Measurements from ENCODE around the gene APOB.

The APOB gene

DNA sequence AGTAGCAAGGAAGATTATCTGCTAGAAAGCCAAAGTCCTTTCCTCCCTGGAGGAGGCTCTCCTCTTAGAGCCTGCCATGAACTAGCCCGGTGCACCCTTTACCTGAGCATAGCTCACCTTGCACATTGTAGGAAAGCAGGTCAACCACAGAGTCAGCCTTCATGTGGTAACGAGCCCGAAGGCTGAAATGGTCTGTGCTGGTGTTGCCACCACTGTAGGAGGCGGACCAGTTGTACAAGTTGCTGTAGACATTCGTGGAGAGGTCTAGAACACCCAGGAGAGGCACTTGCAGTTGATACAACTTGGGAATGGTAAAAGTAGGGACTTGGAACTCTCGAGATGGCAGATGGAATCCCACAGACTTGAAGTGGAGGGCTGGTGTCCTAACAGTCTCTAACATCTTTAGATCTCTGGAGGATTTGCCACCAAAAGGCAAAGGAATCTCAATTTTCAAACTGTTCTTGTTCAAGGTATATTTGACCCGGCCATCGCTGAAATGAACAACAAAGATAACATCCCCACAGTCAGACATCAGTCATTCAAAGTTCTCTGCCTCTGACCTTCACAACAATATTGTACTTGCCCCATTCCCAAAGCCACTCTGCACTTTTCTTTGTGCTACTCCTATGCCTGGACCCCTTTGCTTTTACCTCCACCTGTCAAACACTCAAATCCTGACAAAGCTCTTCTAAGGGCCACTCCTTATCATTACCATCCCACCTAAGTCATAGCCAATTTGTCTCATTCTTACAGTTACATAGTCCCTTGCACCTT lies 30.6 kb downstream of the APOB start:
- no peaks in the 10 kb centered on the region for H3K27me3 ChIP-seq (replicated peaks)
- DNase-seq = no peak
- H3K36me3 ChIP-seq (replicated peaks) = no peaks in the 10 kb centered on the region
- H3K27ac ChIP-seq = no peak overlapping the region
- H3K4me3 ChIP-seq (ENCODE audit: low read depth, low read length) = no peak overlapping the region
- in situ Hi-C loops (cut with HindIII; ENCODE audit: low pct_ligation_motif_present, low sequenced_read_pairs) = no loop called here
- TF ChIP-seq, protein P1, sequence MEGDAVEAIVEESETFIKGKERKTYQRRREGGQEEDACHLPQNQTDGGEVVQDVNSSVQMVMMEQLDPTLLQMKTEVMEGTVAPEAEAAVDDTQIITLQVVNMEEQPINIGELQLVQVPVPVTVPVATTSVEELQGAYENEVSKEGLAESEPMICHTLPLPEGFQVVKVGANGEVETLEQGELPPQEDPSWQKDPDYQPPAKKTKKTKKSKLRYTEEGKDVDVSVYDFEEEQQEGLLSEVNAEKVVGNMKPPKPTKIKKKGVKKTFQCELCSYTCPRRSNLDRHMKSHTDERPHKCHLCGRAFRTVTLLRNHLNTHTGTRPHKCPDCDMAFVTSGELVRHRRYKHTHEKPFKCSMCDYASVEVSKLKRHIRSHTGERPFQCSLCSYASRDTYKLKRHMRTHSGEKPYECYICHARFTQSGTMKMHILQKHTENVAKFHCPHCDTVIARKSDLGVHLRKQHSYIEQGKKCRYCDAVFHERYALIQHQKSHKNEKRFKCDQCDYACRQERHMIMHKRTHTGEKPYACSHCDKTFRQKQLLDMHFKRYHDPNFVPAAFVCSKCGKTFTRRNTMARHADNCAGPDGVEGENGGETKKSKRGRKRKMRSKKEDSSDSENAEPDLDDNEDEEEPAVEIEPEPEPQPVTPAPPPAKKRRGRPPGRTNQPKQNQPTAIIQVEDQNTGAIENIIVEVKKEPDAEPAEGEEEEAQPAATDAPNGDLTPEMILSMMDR (IDR thresholded peaks at IDR 0.05; ENCODE audit: low read depth, low read length, missing control alignments) = no peak

GRCh38 chr2:21012557-21012937 lies 31.3 kb downstream of the APOB start:
- TF ChIP-seq, protein P1 (IDR thresholded peaks at IDR 0.05; ENCODE audit: low read depth, low read length, missing control alignments) = no peak
- Histone ChIP-seq H3K36me3 (replicated peaks) (no peaks in the 10 kb centered on the region), H3K4me3 (ENCODE audit: low read depth, low read length) (no peak overlapping the region), H3K27me3 (replicated peaks) (no peaks in the 10 kb centered on the region), H3K27ac (no peak overlapping the region)
- no peak for DNase-seq
- in situ Hi-C loops (cut with HindIII; ENCODE audit: low pct_ligation_motif_present, low sequenced_read_pairs) = no loop called here

GRCh38 chr2:21011876-21012556 lies 31.9 kb downstream of the APOB start:
- DNase-seq = no peak
- Histone ChIP-seq H3K27me3 (replicated peaks) (no peaks in the 10 kb centered on the region), H3K4me3 (ENCODE audit: low read depth, low read length) (no peak overlapping the region), H3K36me3 (replicated peaks) (no peaks in the 10 kb centered on the region), H3K27ac (no peak overlapping the region)
- TF ChIP-seq, protein P1 (IDR thresholded peaks at IDR 0.05; ENCODE audit: low read depth, low read length, missing control alignments) = no peak
- in situ Hi-C loops (cut with HindIII; ENCODE audit: low pct_ligation_motif_present, low sequenced_read_pairs) = no loop called here

DNA sequence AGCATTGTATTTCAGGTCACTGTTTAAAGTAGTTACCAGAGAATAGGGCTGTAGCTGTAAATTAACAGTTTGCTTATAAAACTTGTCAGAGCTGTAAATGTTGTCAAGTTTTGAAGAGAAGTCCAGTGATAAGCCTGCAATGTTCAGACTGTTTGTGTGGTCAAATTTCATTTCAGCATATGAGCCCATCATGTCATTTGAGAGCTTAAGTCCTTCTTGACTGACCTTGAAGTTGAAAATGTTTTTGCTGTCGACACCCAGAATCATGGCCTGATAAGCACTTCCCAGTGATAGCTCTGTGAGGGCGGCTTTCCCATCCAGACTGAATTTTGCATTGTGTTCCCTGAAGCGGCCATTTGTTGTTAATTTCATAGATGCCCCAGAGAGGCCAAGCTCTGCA lies 32.4 kb downstream of the APOB start:
- TF ChIP-seq, protein P1 (IDR thresholded peaks at IDR 0.05; ENCODE audit: low read depth, low read length, missing control alignments) = no peak
- Histone ChIP-seq H3K27me3 (replicated peaks) (no peaks in the 10 kb centered on the region), H3K27ac (no peak overlapping the region), H3K36me3 (replicated peaks) (no peaks in the 10 kb centered on the region), H3K4me3 (ENCODE audit: low read depth, low read length) (no peak overlapping the region)
- in situ Hi-C loops (cut with HindIII; ENCODE audit: low pct_ligation_motif_present, low sequenced_read_pairs) = no loop called here
- no peak for DNase-seq

DNA sequence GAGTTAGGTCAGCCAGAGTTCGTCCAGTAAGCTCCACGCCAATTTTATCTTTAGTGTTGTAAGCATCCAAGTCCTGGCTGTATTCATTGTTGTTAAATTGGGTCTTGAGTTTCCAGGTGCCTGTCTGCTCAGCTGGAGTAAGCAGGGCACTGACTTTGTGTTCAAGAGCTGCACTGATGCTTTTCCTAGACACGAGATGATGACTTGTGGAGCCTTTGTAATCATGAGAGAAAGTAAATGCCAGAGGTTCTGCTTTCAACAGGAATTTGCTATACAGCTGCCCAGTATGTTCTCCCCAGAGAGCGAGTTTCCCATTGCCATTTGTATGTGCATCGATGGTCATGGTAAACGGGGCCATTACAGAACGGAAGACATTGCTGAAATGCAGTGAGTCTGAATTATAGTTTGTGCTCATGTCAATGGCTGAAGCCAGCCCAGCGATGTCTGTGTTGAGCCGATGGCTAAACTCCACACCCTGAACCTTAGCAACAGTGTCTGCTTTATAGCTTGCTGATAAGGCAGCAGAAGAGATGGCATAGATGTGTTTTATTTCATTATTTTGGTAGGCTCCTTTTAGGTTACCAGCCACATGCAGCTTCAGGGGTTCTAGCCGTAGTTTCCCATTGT lies 32.9 kb downstream of the APOB start:
- no peak for DNase-seq
- TF ChIP-seq, protein P1 (IDR thresholded peaks at IDR 0.05; ENCODE audit: low read depth, low read length, missing control alignments) = no peak
- Histone ChIP-seq H3K4me3 (ENCODE audit: low read depth, low read length) (no peak overlapping the region), H3K27me3 (replicated peaks) (no peaks in the 10 kb centered on the region), H3K27ac (no peak overlapping the region), H3K36me3 (replicated peaks) (no peaks in the 10 kb centered on the region)
- in situ Hi-C loops (cut with HindIII; ENCODE audit: low pct_ligation_motif_present, low sequenced_read_pairs) = no loop called here

Data from brain microvascular endothelial cell (primary cell).